Sigmoid colon (tissue), 3 donors: Measurements from ENCODE around the gene PABPN1.

Experiments used
- POLR2A ChIP-seq, 2 donors: fragments of 450-650 bp; IDR thresholded peaks; one replicate each; pipeline ENCODE4 v1.6.1; 2016; ENCODE audit warnings: antibody characterized with exemption in 2 of 2, mild to moderate bottlenecking in 2 of 2, moderate library complexity in 2 of 2
- TF ChIP-seq, protein P1 (sequence below), 4 experiments: fragments of 450-650 bp in 3 of 4; fragments of 200-600 bp in 1 of 4; IDR thresholded peaks; one replicate each; pipeline ENCODE4 v1.5.1; 2016 to 2019; ENCODE audit warnings: antibody characterized with exemption in 4 of 4, mild to moderate bottlenecking in 3 of 4, moderate library complexity in 2 of 4

DNA sequence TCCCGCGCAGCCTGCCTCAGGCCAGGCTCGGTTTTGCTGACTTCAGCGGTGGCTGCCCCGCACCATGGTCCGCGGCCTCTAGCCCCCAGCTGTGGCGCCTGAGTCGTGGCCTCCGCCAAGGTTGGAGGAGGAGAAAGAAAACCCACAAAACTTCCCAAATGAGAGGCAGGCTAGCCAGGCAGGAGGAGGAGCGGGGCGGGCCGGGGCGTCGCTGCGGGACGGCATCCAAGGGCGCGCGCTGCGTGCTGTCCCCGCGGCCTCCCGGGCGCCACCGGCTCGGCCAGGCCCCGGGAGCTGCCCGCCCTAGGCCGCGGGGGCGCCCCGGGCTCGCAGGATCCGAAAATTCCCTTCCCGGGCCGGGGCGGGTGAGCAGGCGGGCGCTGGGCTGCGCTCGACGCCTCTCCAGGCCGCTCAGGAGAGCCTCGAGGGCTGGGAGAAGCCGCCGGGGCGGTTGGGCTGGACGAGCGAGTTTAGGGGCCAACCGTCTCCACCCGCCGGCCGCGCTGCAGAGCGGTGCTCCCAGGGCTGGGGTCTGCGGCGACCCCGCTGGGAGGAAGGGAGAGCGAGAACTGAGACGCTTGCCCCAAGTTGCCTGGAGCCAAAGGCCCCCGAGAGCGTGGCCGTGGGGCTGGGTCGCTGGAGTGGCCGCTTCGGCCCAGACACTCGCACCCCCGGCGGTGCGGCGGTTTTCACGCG is 43.9 kb downstream of the PABPN1 start, which contains the start of gene EFS:
- no peak for TF ChIP-seq POLR2A (IDR thresholded peaks at IDR 0.05)
- TF ChIP-seq, protein P1, sequence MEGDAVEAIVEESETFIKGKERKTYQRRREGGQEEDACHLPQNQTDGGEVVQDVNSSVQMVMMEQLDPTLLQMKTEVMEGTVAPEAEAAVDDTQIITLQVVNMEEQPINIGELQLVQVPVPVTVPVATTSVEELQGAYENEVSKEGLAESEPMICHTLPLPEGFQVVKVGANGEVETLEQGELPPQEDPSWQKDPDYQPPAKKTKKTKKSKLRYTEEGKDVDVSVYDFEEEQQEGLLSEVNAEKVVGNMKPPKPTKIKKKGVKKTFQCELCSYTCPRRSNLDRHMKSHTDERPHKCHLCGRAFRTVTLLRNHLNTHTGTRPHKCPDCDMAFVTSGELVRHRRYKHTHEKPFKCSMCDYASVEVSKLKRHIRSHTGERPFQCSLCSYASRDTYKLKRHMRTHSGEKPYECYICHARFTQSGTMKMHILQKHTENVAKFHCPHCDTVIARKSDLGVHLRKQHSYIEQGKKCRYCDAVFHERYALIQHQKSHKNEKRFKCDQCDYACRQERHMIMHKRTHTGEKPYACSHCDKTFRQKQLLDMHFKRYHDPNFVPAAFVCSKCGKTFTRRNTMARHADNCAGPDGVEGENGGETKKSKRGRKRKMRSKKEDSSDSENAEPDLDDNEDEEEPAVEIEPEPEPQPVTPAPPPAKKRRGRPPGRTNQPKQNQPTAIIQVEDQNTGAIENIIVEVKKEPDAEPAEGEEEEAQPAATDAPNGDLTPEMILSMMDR (IDR thresholded peaks at IDR 0.05) = no peak
